Fibroblast of skin of left quadriceps (primary cell): Measurements from ENCODE around the gene TUBG2.

Source experiments
- DNase-seq, 2 experiments: peaks; one replicate each; pipeline ENCODE4 v3.0.0-alpha.2; 2013; ENCODE audit warnings: low read depth in 2 of 2

Gene TUBG2

DNA sequence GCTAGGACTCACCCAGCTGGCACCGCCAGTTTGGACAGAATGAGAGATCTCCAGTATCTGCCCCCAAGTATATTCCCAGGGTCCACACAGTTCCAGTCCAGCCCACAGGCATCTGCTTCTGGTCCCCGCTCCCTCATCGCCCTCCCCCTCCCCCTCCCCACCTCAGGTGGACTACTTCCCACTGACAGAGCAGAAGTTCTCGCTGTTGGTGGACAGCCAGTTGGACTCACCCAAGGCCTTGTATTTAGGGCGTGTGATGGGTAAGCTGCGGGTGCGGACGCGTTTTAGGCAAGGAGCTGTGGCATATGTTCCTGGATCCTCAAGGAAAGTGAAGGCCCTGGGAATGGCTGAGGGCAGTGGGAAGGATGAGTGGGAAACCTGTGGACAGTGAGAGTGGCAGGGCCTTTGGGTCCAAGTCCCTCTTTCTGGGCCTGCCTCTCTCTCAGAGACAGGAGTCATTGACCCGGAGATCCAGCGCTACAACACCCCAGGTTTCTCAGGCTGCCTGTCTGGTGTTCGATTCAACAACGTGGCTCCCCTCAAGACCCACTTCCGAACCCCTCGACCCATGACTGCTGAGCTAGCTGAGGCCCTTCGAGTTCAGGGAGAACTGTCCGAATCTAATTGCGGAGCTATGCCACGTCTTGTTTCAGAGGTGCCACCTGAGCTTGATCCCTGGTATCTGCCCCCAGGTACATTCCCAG lies 38.2 kb downstream of the TUBG2 start:
- no peak for DNase-seq

DNA sequence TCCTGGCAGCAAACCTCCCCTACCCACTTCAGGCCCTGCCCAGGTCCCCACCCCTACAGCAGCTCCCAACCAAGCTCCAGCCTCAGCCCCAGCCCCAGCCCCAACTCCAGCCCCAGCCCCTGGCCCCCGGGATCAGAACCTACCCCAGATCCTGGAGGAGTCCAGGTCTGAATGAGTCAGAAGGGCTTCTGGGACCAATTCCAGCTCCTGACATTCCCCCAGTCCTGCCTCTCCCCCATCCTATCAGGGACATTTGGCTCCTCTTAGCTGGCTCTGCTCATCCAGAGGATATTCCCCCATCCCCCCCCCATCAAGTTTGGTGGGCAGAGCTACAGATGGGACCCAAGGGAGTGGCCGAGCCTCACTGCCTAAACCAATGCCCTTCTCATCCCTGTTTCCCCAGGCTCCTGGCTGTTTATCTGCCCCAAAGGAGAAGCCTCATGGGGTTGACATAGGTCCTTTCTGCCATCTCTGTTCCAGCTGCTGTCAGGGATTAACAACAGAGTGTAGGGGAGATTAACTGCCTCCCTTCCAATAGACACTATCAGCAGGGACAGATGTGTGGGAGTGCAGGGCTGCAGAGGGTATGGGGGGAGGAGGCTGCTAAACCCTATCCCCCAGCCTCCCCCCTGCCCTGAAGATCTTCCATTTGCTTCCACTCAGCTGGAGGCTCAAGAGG lies 39.8 kb downstream of the TUBG2 start:
- DNase-seq: peak; percentile 79 to 81

DNA sequence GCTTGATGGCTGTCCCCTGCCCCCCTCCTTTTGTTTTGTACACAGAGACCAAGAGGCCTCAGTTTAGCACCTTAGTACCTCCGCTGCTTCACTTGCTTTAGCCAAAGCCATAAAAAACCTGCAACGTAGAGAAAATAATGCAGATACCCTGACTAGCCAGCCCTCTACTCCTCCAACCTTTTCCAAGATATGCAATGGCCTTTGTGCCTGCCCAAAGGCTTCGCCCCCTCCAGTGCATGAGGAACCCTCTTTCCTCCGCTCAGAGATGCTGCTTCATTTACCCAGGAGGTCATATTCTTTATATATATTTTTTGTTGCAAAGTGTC lies 40.3 kb downstream of the TUBG2 start:
- DNase-seq: no peak

DNA sequence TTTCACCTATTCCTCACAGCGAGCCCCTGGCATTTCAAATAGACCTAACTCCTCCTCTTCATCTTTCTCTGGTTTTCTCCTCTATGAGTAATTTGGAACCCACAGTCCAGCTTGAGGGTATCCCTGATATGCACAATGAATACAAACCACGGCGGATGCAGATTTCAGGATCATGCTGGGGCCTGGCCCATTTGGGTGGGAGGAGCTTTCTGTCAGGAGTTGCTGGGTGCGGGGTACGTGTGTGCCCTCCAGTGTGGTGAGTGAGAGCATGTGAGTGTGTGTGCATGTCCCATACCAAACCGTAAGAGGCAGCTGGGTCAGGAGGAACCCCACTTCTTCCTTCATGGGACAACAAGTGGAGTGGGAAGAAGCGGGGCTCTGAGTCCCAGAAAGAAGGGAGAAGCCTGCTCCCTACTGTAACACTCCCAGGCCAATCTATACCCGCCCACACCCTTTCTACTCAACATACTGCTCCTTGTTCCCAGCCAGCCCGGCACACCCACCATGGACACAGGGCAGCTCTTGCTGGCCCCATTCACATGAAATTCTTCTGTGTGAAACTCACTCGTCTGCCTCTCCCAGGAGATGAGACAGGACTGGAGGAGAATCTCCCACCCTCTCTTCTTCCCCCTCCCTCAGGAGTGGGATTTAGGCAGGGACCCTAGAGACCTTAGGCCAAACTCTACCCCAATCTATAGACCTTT lies 41.7 kb downstream of the TUBG2 start:
- no peak for DNase-seq

DNA sequence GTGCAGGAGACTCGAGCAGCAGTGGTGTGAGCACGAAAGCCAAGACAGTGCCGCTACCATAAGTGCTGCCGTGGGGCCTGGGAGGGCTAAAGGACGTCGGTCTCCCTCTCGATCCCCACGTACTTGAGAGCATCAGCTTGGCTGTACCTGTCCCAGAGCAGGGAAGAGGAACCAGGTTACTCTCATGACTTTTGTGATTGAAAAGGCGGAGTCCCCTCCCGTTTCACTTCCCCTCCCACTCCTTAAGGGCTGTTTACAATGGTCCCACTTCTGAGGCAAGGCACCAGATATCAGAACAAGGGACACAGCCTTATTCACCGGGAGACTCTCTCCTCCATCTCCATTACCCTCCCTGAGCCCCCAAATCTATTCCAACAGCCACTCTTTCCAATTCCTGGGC lies 43.4 kb downstream of the TUBG2 start:
- no peak for DNase-seq

DNA sequence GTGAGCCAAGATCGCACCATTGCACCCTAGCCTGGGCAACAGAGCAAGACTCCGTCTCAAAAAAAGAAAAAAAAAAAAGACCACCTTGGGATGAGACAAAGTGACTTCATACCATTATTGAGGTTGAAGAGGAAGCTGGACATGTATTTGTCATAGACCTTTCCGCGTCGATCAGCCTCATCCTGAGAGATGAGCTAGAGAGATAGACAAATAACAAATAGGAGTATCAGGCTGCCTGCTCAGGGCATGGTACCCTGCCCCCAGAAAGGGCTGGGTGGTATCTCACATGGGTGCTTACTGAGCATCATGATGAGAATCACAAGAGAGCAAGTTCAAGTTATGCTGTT lies 45.4 kb downstream of the TUBG2 start:
- DNase-seq: no peak

DNA sequence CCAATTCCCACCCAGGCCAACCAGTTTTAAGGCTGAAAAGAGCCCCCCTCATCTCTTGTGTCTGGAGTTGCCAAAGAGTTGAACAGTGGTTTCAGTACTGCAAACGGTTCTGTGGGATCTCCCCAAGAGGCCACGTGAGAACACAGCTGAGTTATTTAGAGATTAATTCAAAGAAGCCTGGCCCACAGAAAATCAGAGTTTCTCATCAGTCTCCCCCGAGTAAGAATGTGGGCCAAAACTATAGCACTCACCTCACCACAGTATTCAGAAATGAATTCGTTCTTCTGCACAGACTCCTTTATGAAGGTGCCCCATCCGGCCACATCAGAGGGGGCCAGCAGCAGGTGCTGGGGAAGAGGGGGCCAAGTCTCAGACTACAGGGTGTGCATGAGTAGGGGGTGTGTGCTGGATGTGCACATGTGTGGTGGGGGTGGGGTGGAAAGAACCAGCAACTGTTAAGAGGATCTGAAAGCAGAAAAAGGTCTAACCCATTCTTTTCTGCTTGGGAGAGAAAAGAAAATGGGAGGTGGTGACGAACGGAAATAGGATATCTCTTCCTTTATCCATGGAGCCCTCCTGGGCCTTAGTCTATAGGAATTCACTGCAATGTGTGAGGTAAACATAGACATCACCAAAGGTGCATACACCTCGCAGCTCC lies 45.9 kb downstream of the TUBG2 start:
- no peak for DNase-seq

DNA sequence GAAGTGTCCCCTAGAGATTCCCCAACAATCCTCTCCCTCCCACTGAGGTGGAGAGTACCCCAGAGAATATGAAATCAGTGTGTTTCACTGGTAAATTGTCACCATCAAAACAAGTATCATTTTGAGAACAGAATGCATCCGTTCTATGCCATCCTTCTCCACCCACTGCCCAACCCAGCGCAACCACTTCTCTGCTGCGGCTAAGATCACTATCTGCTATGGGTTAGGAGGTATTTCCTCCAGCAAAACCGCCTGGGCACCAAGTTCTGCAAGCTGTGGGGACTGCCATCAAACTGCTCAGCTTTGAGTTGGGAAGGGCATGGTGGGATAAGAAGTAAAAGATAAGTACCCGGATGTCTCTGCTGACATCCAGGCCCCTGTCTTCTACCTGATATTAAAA lies 47.6 kb downstream of the TUBG2 start:
- DNase-seq: no peak

DNA sequence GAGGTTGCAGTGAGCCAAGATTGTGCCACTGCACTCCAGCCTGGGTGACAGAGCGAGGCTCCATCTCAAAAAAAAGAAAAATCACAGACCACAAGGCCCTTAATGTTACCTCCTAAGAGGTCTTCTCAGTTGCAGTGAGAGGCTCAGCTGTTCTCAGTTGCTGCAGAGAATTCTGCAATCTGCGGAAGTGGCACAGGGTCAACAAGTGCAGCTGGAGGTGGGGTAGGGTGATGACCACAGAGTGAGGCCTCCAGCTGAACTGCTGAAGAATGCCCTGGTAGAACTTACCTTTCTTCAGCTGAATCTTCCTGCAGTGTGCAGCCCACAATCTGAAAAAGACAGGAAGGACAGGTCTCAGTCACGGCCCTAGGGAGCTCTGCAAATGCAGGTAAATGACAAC lies 49.5 kb downstream of the TUBG2 start:
- no peak for DNase-seq

DNA sequence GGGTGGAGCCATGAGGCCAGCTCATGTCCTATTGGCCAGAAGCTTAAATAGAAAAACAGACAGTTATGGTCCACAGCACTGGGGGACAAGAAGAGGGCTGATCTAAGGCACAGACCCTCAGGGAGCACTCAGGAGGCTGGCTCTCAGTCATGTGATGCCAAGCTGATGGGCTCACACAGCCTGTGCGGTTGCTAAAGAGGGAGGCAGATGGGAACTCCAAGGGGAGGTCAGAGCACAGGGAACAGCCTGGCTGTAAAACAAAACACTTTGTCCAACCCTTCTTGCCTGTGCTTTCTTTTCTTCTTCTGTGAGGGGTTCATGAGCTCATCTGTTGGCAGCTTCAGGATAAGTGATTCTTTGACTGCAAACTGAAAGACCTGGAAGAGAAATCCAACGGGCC lies 50.5 kb downstream of the TUBG2 start:
- DNase-seq: no peak
